Pancreas (tissue), 10 donors: ENCODE results near the gene SMARCD3. TPM values are rescaled to one million over a fixed set of nuclear protein-coding genes. Genes with fewer than 3 reads are reported as not detected.

Experiments used
- ATAC-seq, 4 donors: fragments of 200-7000 bp; cut with Tn5 transposase; one replicate each; pipeline versions ENCODE4 v1.8.0 to v1.9.1; 2020; ENCODE audit warnings: mild to moderate bottlenecking in 4 of 4, moderate library complexity in 4 of 4
- DNase-seq, 6 donors: peaks; one replicate each; pipeline ENCODE4 v3.0.0-alpha.2; 2020
- FAIRE-seq: peaks from 2 replicates; lab custom pipeline; 2012; peaks lifted over from hg19 to GRCh38; lab: Jason Lieb, UNC
- H3K27ac ChIP-seq, 4 donors: fragments of 200-600 bp; sonication (generic); 1 replicate in 3 of 4; 2 replicates in 1 of 4; pipeline versions ENCODE4 v1.5.0 to v1.8.0; 2020
- H3K27me3 ChIP-seq, 4 donors: fragments of 200-600 bp; one replicate each; pipeline ENCODE4 v1.8.0; 2021
- H3K36me3 ChIP-seq, 3 donors: fragments of 200-600 bp; sonication (generic) in 1 of 3; one replicate each; pipeline versions ENCODE4 v1.5.0 to v1.8.0; 2020 to 2021
- H3K4me1 ChIP-seq, 3 donors: fragments of 200-600 bp; one replicate each; pipeline ENCODE4 v1.8.0; 2021
- H3K4me3 ChIP-seq, 4 donors: fragments of 200-600 bp; sonication (generic) in 2 of 4; one replicate each; pipeline versions ENCODE4 v1.5.0 to v1.8.0; 2020 to 2021
- H3K9me3 ChIP-seq, 4 donors: fragments of 200-600 bp; one replicate each; pipeline ENCODE4 v1.8.0; 2021
- CTCF ChIP-seq, 4 donors: fragments of 200-600 bp; sonication (generic) in 3 of 4; IDR thresholded peaks; one replicate each; pipeline versions ENCODE4 v1.5.0 to v1.8.0; 2021; ENCODE audit warnings: antibody characterized with exemption in 4 of 4
- WGBS, 2 donors: extraction: QIAGEN DNeasy Blood & Tissue Kit; methylation state at CpG; one replicate each; pipeline ENCODE4 v1.1.7; 2013; 5-methylcytosine and 5-hydroxymethylcytosine counted together
- intact Hi-C, 3 donors: fragments of 100-400 bp; cut with DNase I; formaldehyde crosslinking; loops; one replicate each; pipeline versions ENCODE4 v1.11.1 to v1.14.2; 2022
- polyA plus RNA-seq, 2 donors: library from polyadenylated mRNA; stranded (reverse); fragments of 200-250 nt; gene quantifications; one replicate each; pipeline ENCODE4 v1.2.3, GENCODE V29; 2013
- total RNA-seq, 6 donors: library from RNA; stranded (reverse); fragmentation: NEBNext Ultra II Directional in 4 of 6; extraction: Animal tissue kit (Norgen Biotek cat#: 25700) in 4 of 6; gene quantifications; one replicate each; pipeline versions ENCODE4 v1.2.1 to v1.2.4, GENCODE V29; 2021 to 2023
- donor health status: healthy with polysubstance abuse.
- donor health status: DM: no; HTN: no; CAD: no; lungs with moderate emphysema.
- donor health status: DM: no; HTN: no; CAD: no.
- donor health status: control.
- donor health status: control.
- donor health status: Bipolar disorder and iron deficiency.
- donor health status: DM: yes; HTN: yes; CAD: no.
- donor health status: DM: no; HTN: no; CAD: no.
- donor health status: DM: no; HTN: no; CAD: no.
- donor health status: DM: yes; HTN: yes; CAD: no.

The SMARCD3 gene
- total and polyA plus RNA-seq, 8 donors, result 13.0 to 69.9 (median 22.7) TPM

GRCh38 chr7:151207804-151208203, 40.7 kb downstream of the SMARCD3 start:
- H3K27ac ChIP-seq, result no peak overlapping the region
- H3K4me1 ChIP-seq, result no peaks in the 10 kb centered on the region
- H3K36me3 ChIP-seq, result no peaks in the 10 kb centered on the region
- DNase-seq (no peak), ATAC-seq (no peak), FAIRE-seq (no peak)
- TF ChIP-seq CTCF (IDR thresholded peaks at IDR 0.05), result no peak
- H3K27me3 ChIP-seq, result no peaks in the 10 kb centered on the region
- WGBS, 2 donors, result 23 to 24% methylated on average over 12 of the region's 12 CpGs
- H3K4me3 ChIP-seq, result no peak overlapping the region
- no peaks in the 10 kb centered on the region for H3K9me3 ChIP-seq
- intact Hi-C loops, result no loop called here

- intact Hi-C loops, result no loop called here
- Histone ChIP-seq H3K27me3 (no peaks in the 10 kb centered on the region), H3K4me3 (no peak overlapping the region), H3K9me3 (no peaks in the 10 kb centered on the region), H3K27ac (no peak overlapping the region), H3K4me1 (no peaks in the 10 kb centered on the region), H3K36me3 (no peaks in the 10 kb centered on the region)
- WGBS, 2 donors, result 60 to 69% methylated on average over 9 of the region's 9 CpGs
- FAIRE-seq (no peak), DNase-seq (no peak), ATAC-seq (no peak)
- no peak for TF ChIP-seq CTCF (IDR thresholded peaks at IDR 0.05)
These were observed 41.2 kb downstream of the SMARCD3 start for GRCh38 chr7:151207315-151207714.

GRCh38 chr7:151206914-151207313, 41.6 kb downstream of the SMARCD3 start:
- no peak for DNase-seq
- Histone ChIP-seq H3K27me3 (no peaks in the 10 kb centered on the region), H3K36me3 (no peaks in the 10 kb centered on the region), H3K4me3 (no peak overlapping the region), H3K4me1 (no peaks in the 10 kb centered on the region), H3K27ac (no peak overlapping the region), H3K9me3 (no peaks in the 10 kb centered on the region)
- ATAC-seq, result no peak
- TF ChIP-seq CTCF (IDR thresholded peaks at IDR 0.05), result no peak
- WGBS, 2 donors, result 50 to 61% methylated on average over 9 of the region's 9 CpGs
- FAIRE-seq, result no peak
- intact Hi-C loops, result no loop called here

GRCh38 chr7:151205730-151206129, 42.8 kb downstream of the SMARCD3 start:
- Histone ChIP-seq H3K27ac (no peak overlapping the region), H3K4me1 (no peaks in the 10 kb centered on the region), H3K36me3 (no peaks in the 10 kb centered on the region), H3K27me3 (no peaks in the 10 kb centered on the region), H3K4me3 (no peak overlapping the region), H3K9me3 (no peaks in the 10 kb centered on the region)
- intact Hi-C loops, result no loop called here
- DNase-seq (no peak), ATAC-seq (no peak), FAIRE-seq (no peak)
- no peak for TF ChIP-seq CTCF (IDR thresholded peaks at IDR 0.05)
- 59 to 70% methylated on average over 6 of the region's 6 CpGs for WGBS, 2 donors

GRCh38 chr7:151204383-151205032, 44.0 kb downstream of the SMARCD3 start:
- Histone ChIP-seq H3K27ac (no peak overlapping the region), H3K36me3 (no peaks in the 10 kb centered on the region), H3K9me3 (no peaks in the 10 kb centered on the region), H3K4me3 (no peak overlapping the region), H3K27me3 (no peaks in the 10 kb centered on the region), H3K4me1 (no peaks in the 10 kb centered on the region)
- 45 to 58% methylated on average over 47 to 48 of the region's 48 CpGs for WGBS, 2 donors
- FAIRE-seq (no peak), ATAC-seq (peak in 2 of 4 donors; percentile 33 to 40), DNase-seq (no peak)
- intact Hi-C loops, result no loop called here
- no peak for TF ChIP-seq CTCF (IDR thresholded peaks at IDR 0.05)
